ENCODE measurements around the gene PDE4B. TPM values are rescaled to one million over a fixed set of nuclear protein-coding genes. Genes with fewer than 3 reads are reported as not detected.

The PDE4B gene
- total RNA-seq, 1 donor from 2014 or later: 10.6 TPM

- intact Hi-C loops (cut with DNase I): no loop called here
- DNase-seq (no peak), ATAC-seq (ENCODE audit: poor library complexity) (no peak)
Observed at GRCh38 chr1:66237722-66238479, 445.2 kb downstream of the PDE4B start.

- no peak for DNase-seq
- ATAC-seq (ENCODE audit: poor library complexity): no peak
- intact Hi-C loops (cut with DNase I): no loop called here
Observed at GRCh38 chr1:66239834-66240233, 447.1 kb downstream of the PDE4B start.

- intact Hi-C loops (cut with DNase I): no loop called here
- DNase-seq (no peak), ATAC-seq (ENCODE audit: poor library complexity) (no peak)
Observed at GRCh38 chr1:66240491-66241484, 448.1 kb downstream of the PDE4B start.

GRCh38 chr1:66242646-66243547, 450.2 kb downstream of the PDE4B start:
- DNase-seq: peak; percentile 89
- intact Hi-C loops (cut with DNase I): loop anchor here (2.0 kb wide), 1 partner anchor 284 kb away; no protein-coding TSS in a partner anchor
- ATAC-seq (ENCODE audit: poor library complexity): peak; percentile 99

- intact Hi-C loops (cut with DNase I): loop anchor here (2.0 kb wide), 1 partner anchor 285 kb away; no protein-coding TSS in a partner anchor
- DNase-seq (no peak), ATAC-seq (ENCODE audit: poor library complexity) (no peak)
Observed at GRCh38 chr1:66243548-66244130, 450.9 kb downstream of the PDE4B start.

- DNase-seq (no peak), ATAC-seq (ENCODE audit: poor library complexity) (no peak)
- intact Hi-C loops (cut with DNase I): no loop called here
Observed at GRCh38 chr1:66244429-66244828, 451.7 kb downstream of the PDE4B start.

GRCh38 chr1:66245691-66246090, 453.0 kb downstream of the PDE4B start:
- intact Hi-C loops (cut with DNase I): loop anchor here (5.0 kb wide), 1 partner anchor 257 kb away; no protein-coding TSS in a partner anchor
- DNase-seq (no peak), ATAC-seq (ENCODE audit: poor library complexity) (no peak)

- intact Hi-C loops (cut with DNase I): loop anchor here (5.0 kb wide), 1 partner anchor 256 kb away; no protein-coding TSS in a partner anchor
- DNase-seq: no peak
- no peak for ATAC-seq (ENCODE audit: poor library complexity)
Observed at GRCh38 chr1:66246351-66247269, 453.9 kb downstream of the PDE4B start.

- intact Hi-C loops (cut with DNase I): loop anchor here (5.0 kb wide), 1 partner anchor 255 kb away; no protein-coding TSS in a partner anchor
- no peak for ATAC-seq (ENCODE audit: poor library complexity)
Observed at GRCh38 chr1:66247415-66248208, 454.9 kb downstream of the PDE4B start.

GRCh38 chr1:66248257-66248656, 455.6 kb downstream of the PDE4B start:
- DNase-seq (no peak), ATAC-seq (ENCODE audit: poor library complexity) (peak; percentile 65)
- intact Hi-C loops (cut with DNase I): loop anchor here (5.0 kb wide), 1 partner anchor 254 kb away; no protein-coding TSS in a partner anchor

More at GRCh38 chr1:66247415-66248208, 454.9 kb downstream of the PDE4B start:
- DNase-seq: no peak

GRCh38 chr1:66248746-66249145, 456.1 kb downstream of the PDE4B start:
- peak; percentile 14 for ATAC-seq (ENCODE audit: poor library complexity)
- intact Hi-C loops (cut with DNase I): loop anchor here (5.0 kb wide), 1 partner anchor 254 kb away; no protein-coding TSS in a partner anchor
- DNase-seq: no peak

GRCh38 chr1:66250075-66250474, 457.4 kb downstream of the PDE4B start:
- ATAC-seq (ENCODE audit: poor library complexity) (no peak), DNase-seq (no peak)
- intact Hi-C loops (cut with DNase I): no loop called here

GRCh38 chr1:66250478-66250877, 457.8 kb downstream of the PDE4B start:
- intact Hi-C loops (cut with DNase I): no loop called here
- ATAC-seq (ENCODE audit: poor library complexity): peak; percentile 27

GRCh38 chr1:66251546-66251945, 458.9 kb downstream of the PDE4B start:
- no peak for DNase-seq
- intact Hi-C loops (cut with DNase I): no loop called here
- ATAC-seq (ENCODE audit: poor library complexity): no peak

More at GRCh38 chr1:66250478-66250877, 457.8 kb downstream of the PDE4B start:
- no peak for DNase-seq

GRCh38 chr1:66253330-66253921, 460.7 kb downstream of the PDE4B start:
- DNase-seq (no peak), ATAC-seq (ENCODE audit: poor library complexity) (peak; percentile 93)
- intact Hi-C loops (cut with DNase I): no loop called here

Measured in Right ventricle myocardium superior (tissue), 1 donor.